H1 (cell line): ENCODE data around the gene AOPEP. TPM values are rescaled to one million over a fixed set of nuclear protein-coding genes. Genes with fewer than 3 reads are reported as not detected.

ENCODE experiments used
- CTCF ChIA-PET: fragments of 300-600 bp; sonication (Branson Sonifier 250); formaldehyde crosslinking; loops from one replicate; lab custom pipeline; 2021; ENCODE audit not compliant: partially characterized antibody; lab: Charles Lee
- POLR2A ChIA-PET: fragments of 300-600 bp; sonication (Branson Sonifier 250); formaldehyde crosslinking; loops from one replicate; lab custom pipeline; 2021; ENCODE audit warnings: inconsistent platforms; ENCODE audit not compliant: partially characterized antibody; lab: Charles Lee
- DNase-seq, 2 experiments: peaks; one replicate each; pipeline versions ENCODE4 v3.0.0 to v3.0.0-alpha.2; 2010 to 2022; ENCODE audit warnings: low spot score in 2 of 2, low read depth in 1 of 2, mixed read lengths in 1 of 2
- FAIRE-seq: peaks from 2 replicates; lab custom pipeline; 2011; peaks lifted over from hg19 to GRCh38; lab: Jason Lieb, UNC
- H2AFZ ChIP-seq: 2 replicates; pipeline ENCODE4 v1.8.1; 2012; ENCODE audit warnings: low read length, inconsistent platforms
- H2AK5ac ChIP-seq: 2 replicates; pipeline ENCODE4 v1.6.1; 2013; ENCODE audit warnings: low read depth, low read length
- H2BK120ac ChIP-seq: replicated peaks from 2 replicates; pipeline ENCODE3; 2013; ENCODE audit warnings: low read depth, low read length, inconsistent platforms
- H2BK12ac ChIP-seq: 2 replicates; pipeline ENCODE4 v1.6.1; 2013; ENCODE audit warnings: low read depth, low read length
- H2BK15ac ChIP-seq: 2 replicates; pipeline ENCODE4 v1.6.1; 2013; ENCODE audit warnings: low read length
- H2BK20ac ChIP-seq: 2 replicates; pipeline ENCODE4 v1.6.1; 2013; ENCODE audit warnings: low read length
- H2BK5ac ChIP-seq: 2 replicates; pipeline ENCODE4 v1.6.1; 2013; ENCODE audit warnings: low read depth, low read length
- H3K14ac ChIP-seq: 2 replicates; pipeline ENCODE4 v1.6.1; 2013; ENCODE audit warnings: inconsistent platforms; ENCODE audit not compliant: insufficient read length
- H3K18ac ChIP-seq: 2 replicates; pipeline ENCODE4 v1.6.1; 2013; ENCODE audit warnings: low read length; ENCODE audit errors: extremely low read depth
- H3K23ac ChIP-seq: 2 replicates; pipeline ENCODE4 v1.6.1; 2013; ENCODE audit warnings: inconsistent platforms; ENCODE audit not compliant: insufficient read length
- H3K23me2 ChIP-seq: 2 replicates; pipeline ENCODE4 v1.6.1; 2013; ENCODE audit warnings: low read depth, low read length
- H3K27ac ChIP-seq: 2 replicates; pipeline ENCODE4 v1.6.1; 2011; ENCODE audit warnings: low read depth, low read length, inconsistent platforms
- H3K27me3 ChIP-seq, 4 experiments: replicated peaks in 1 of 4; 1 replicate in 1 of 4; 2 replicates in 3 of 4; pipeline versions ENCODE4 v1.6.1 to v1.8.1; 2011 to 2013; ENCODE audit warnings: low read length in 3 of 4, mild to moderate bottlenecking in 3 of 4, inconsistent platforms in 2 of 4, mixed read lengths in 2 of 4, moderate library complexity in 1 of 4; ENCODE audit not compliant: control insufficient read depth in 3 of 4, insufficient read depth in 3 of 4; ENCODE audit errors: extremely low read depth in 1 of 4
- H3K36me3 ChIP-seq, 4 experiments: 2 replicates each; pipeline versions ENCODE4 v1.6.1 to v1.8.1; 2011 to 2013; ENCODE audit warnings: mild to moderate bottlenecking in 4 of 4, low read length in 3 of 4, moderate library complexity in 2 of 4, control low read depth in 1 of 4, inconsistent platforms in 1 of 4; ENCODE audit not compliant: insufficient read depth in 4 of 4, control insufficient read depth in 2 of 4
- H3K4ac ChIP-seq: replicated peaks from 2 replicates; pipeline ENCODE3; 2013; ENCODE audit warnings: low read length, low read depth, mixed read lengths, inconsistent platforms; ENCODE audit not compliant: insufficient read length
- H3K4me1 ChIP-seq, 4 experiments: replicated peaks in 1 of 4; 1 replicate in 1 of 4; 2 replicates in 3 of 4; pipeline versions ENCODE4 v1.6.1 to v1.8.1; 2011 to 2013; ENCODE audit warnings: low read length in 3 of 4, inconsistent platforms in 2 of 4, mixed read lengths in 1 of 4; ENCODE audit not compliant: insufficient read depth in 4 of 4, control insufficient read depth in 3 of 4
- H3K4me2 ChIP-seq, 2 experiments: 2 replicates each; pipeline versions ENCODE4 v1.6.1 to v1.8.1; 2011 to 2013; ENCODE audit warnings: low read depth in 2 of 2, low read length in 2 of 2, control low read depth in 1 of 2, inconsistent platforms in 1 of 2, mild to moderate bottlenecking in 1 of 2; ENCODE audit not compliant: insufficient read depth in 1 of 2
- H3K4me3 ChIP-seq, 4 experiments: fragments of 200-600, 300-600 bp in 1 of 4; sonication (generic), shearing (Covaris generic), sonication (Bioruptor Twin) in 1 of 4; 2 replicates each; pipeline versions ENCODE4 v1.5.1 to v1.8.1; 2011 to 2016; ENCODE audit warnings: low read length in 4 of 4, low read depth in 3 of 4, control low read depth in 2 of 4, inconsistent platforms in 2 of 4, mild to moderate bottlenecking in 2 of 4, mixed read lengths in 1 of 4, moderate library complexity in 1 of 4; ENCODE audit not compliant: insufficient read depth in 2 of 4; ENCODE audit errors: extremely low read depth in 1 of 4
- H3K56ac ChIP-seq: replicated peaks from 2 replicates; pipeline ENCODE3; 2013; ENCODE audit warnings: low read depth, mild to moderate bottlenecking, mixed read lengths, low read length, inconsistent platforms; ENCODE audit not compliant: insufficient read length
- H3K79me1 ChIP-seq: 2 replicates; pipeline ENCODE4 v1.6.1; 2013; ENCODE audit warnings: low read depth, low read length, control low read depth
- H3K79me2 ChIP-seq, 2 experiments: 2 replicates each; pipeline versions ENCODE4 v1.6.1 to v1.8.1; 2012 to 2013; ENCODE audit warnings: low read length in 2 of 2, mild to moderate bottlenecking in 2 of 2, inconsistent platforms in 1 of 2; ENCODE audit not compliant: insufficient read depth in 2 of 2, control insufficient read depth in 1 of 2
- H3K9ac ChIP-seq, 4 experiments: replicated peaks in 1 of 4; 1 replicate in 1 of 4; 2 replicates in 3 of 4; pipeline versions ENCODE4 v1.6.1 to v1.8.1; 2011 to 2013; ENCODE audit warnings: low read depth in 3 of 4, low read length in 3 of 4, control low read depth in 2 of 4, mild to moderate bottlenecking in 2 of 4, moderate library complexity in 2 of 4, inconsistent platforms in 1 of 4; ENCODE audit errors: extremely low read depth in 1 of 4
- H3K9me3 ChIP-seq, 2 experiments: 2 replicates each; pipeline versions ENCODE4 v1.6.1 to v1.8.1; 2012 to 2013; ENCODE audit warnings: mild to moderate bottlenecking in 2 of 2, moderate library complexity in 2 of 2, control low read depth in 1 of 2, inconsistent platforms in 1 of 2, low read depth in 1 of 2, low read length in 1 of 2, mixed read lengths in 1 of 2; ENCODE audit not compliant: insufficient read depth in 2 of 2
- H4K20me1 ChIP-seq, 2 experiments: replicated peaks in 1 of 2; 2 replicates each; pipeline versions ENCODE3 to v1.8.1; 2011 to 2013; ENCODE audit warnings: inconsistent platforms in 2 of 2, low read length in 2 of 2, mild to moderate bottlenecking in 1 of 2; ENCODE audit not compliant: insufficient read depth in 2 of 2, control insufficient read depth in 1 of 2
- H4K5ac ChIP-seq: 2 replicates; pipeline ENCODE4 v1.6.1; 2013; ENCODE audit warnings: low read length, low read depth, mixed read lengths, inconsistent platforms; ENCODE audit not compliant: insufficient read length
- H4K8ac ChIP-seq: 2 replicates; pipeline ENCODE4 v1.8.0; 2013; ENCODE audit warnings: mild to moderate bottlenecking, moderate library complexity, low read length, inconsistent platforms; ENCODE audit not compliant: insufficient read depth; ENCODE audit errors: extremely low read depth
- H4K91ac ChIP-seq: replicated peaks from 2 replicates; pipeline ENCODE3; 2013; ENCODE audit warnings: low read length, mixed read lengths, inconsistent platforms; ENCODE audit not compliant: insufficient read length
- HDAC6 ChIP-seq: IDR thresholded peaks from one replicate; pipeline ENCODE4 v1.7.1; 2012; ENCODE audit warnings: low read depth, mild to moderate bottlenecking, inconsistent platforms, low read length, moderate library complexity
- KDM4A ChIP-seq: IDR thresholded peaks from one replicate; pipeline ENCODE4 v1.7.1; 2012; ENCODE audit warnings: low read depth, mild to moderate bottlenecking, moderate library complexity, low read length, inconsistent platforms; ENCODE audit not compliant: severe bottlenecking
- MAX ChIP-seq: IDR thresholded peaks from 2 replicates; pipeline ENCODE4 v1.6.1; 2012; ENCODE audit warnings: inconsistent platforms
- NRF1 ChIP-seq: IDR thresholded peaks from 2 replicates; pipeline ENCODE4 v1.6.1; 2011; ENCODE audit warnings: mild to moderate bottlenecking, low read depth, low read length, improper control_type of control experiment
- RAD21 ChIP-seq, 2 experiments: IDR thresholded peaks in 1 of 2; conservative IDR thresholded peaks in 1 of 2; 2 replicates each; pipeline ENCODE4 v1.6.1; 2011; ENCODE audit warnings: low read depth in 2 of 2, low read length in 2 of 2, improper control_type of control experiment in 1 of 2, inconsistent platforms in 1 of 2, mild to moderate bottlenecking in 1 of 2, moderate library complexity in 1 of 2
- WGBS, 2 experiments: shearing (Covaris generic) in 1 of 2; methylation state at CpG; one replicate each; pipeline versions ENCODE4 v1.1.6 to v1.1.7; 2013 to 2015; ENCODE audit warnings: low lambda C conversion rate in 2 of 2, mixed read lengths in 2 of 2, inconsistent platforms in 1 of 2, low coverage in 1 of 2, missing lambda C conversion rate in 1 of 2; ENCODE audit not compliant: insufficient replicate concordance in 2 of 2, insufficient coverage in 1 of 2, insufficient read length in 1 of 2; ENCODE audit errors: extremely low coverage in 1 of 2, missing lambda C conversion rate in 1 of 2; 5-methylcytosine and 5-hydroxymethylcytosine counted together
- polyA plus RNA-seq, 7 experiments: library from polyadenylated mRNA; depleted of rRNA in 3 of 7; stranded (reverse) in 5 of 7; unstranded in 2 of 7; fragments of >200 nt in 5 of 7; fragments of 200-250 nt in 2 of 7; gene quantifications; 1 replicate in 5 of 7; 2 replicates in 1 of 7; 4 replicates in 1 of 7; pipeline versions ENCODE4 v1.2.1 to v1.2.3, GENCODE V29; 2011 to 2013; ENCODE audit warnings: missing spikeins in 2 of 7, mixed read lengths in 2 of 7
- total RNA-seq: library from RNA; stranded (reverse); fragmentation: NEBNext Ultra II Directional; extraction: Animal tissue kit (Norgen Biotek cat#: 25700); gene quantifications from 2 replicates; pipeline ENCODE4 v1.2.1, GENCODE V29; 2021

AOPEP gene
- total and polyA plus RNA-seq, 2 of the 8 experiments (the other 6 are each of a cell fraction or from before 2014, with no cell fraction given), result 6.1 to 14.3 TPM

- Histone ChIP-seq H3K36me3 (no peaks in the 10 kb centered on the region), H3K4me2 (no peak overlapping the region), H3K79me2 (no peaks in the 10 kb centered on the region), H2BK15ac (no peak overlapping the region), H3K79me1 (no peaks in the 10 kb centered on the region; the same call in 1 of the 2 replicates), H3K14ac (no peak overlapping the region), H4K91ac (no peak overlapping the region), H4K8ac (no peak overlapping the region), H3K23ac (no peak overlapping the region), H3K18ac (no peak overlapping the region), H3K56ac (no peak overlapping the region), H3K4ac (no peak overlapping the region), H3K4me1 (no peaks in the 10 kb centered on the region; a peak in 1 of 7 replicates), H4K5ac (no peak overlapping the region), H2AK5ac (no peak overlapping the region), H2AFZ (no peak overlapping the region), H3K9me3 (no peaks in the 10 kb centered on the region), H3K4me3 (no peak overlapping the region), H2BK5ac (no peak overlapping the region), H2BK120ac (no peak overlapping the region), H3K27me3 (no peaks in the 10 kb centered on the region), H3K23me2 (no peaks in the 10 kb centered on the region), H4K20me1 (peaks cover 0 to 2% of the 10 kb centered on the region in 2 experiments), H2BK12ac (no peak overlapping the region), H3K27ac (no peak overlapping the region), H2BK20ac (no peak overlapping the region), H3K9ac (no peak overlapping the region)
- ChIA-PET POLR2A (no interaction called here), CTCF (no interaction called here)
- FAIRE-seq (no peak), DNase-seq (no peak)
- 60% methylated on average over 3 of the region's 3 CpGs; no CpG with 5 or more reads in 1 of the 2 experiments for WGBS, 2 experiments
- TF ChIP-seq NRF1, result no peak
- no peak for TF ChIP-seq RAD21 (IDR thresholded peaks at IDR 0.05 in 1 of 2, conservative IDR thresholded peaks at IDR 0.05 in 1 of 2; ENCODE audit: low read depth in 2 of 2, low read length in 2 of 2)
- no peak for TF ChIP-seq MAX
- TF ChIP-seq KDM4A, result no peak
- TF ChIP-seq HDAC6, result no peak
Observed at GRCh38 chr9:95035846-95036245, 309.3 kb downstream of the AOPEP start.
